GM18870 (cell line): ENCODE data around the gene GALNT16.

Experiments used
- ATAC-seq: cut with Tn5 transposase; IDR thresholded peaks from one replicate; pipeline ENCODE4 v1.9.1; 2021; ENCODE audit warnings: moderate library complexity; ENCODE audit not compliant: unreplicated experiment

The GALNT16 gene

GRCh38 chr14:69399750-69400149, 139.8 kb downstream of the GALNT16 start:
- no peak for ATAC-seq

DNA sequence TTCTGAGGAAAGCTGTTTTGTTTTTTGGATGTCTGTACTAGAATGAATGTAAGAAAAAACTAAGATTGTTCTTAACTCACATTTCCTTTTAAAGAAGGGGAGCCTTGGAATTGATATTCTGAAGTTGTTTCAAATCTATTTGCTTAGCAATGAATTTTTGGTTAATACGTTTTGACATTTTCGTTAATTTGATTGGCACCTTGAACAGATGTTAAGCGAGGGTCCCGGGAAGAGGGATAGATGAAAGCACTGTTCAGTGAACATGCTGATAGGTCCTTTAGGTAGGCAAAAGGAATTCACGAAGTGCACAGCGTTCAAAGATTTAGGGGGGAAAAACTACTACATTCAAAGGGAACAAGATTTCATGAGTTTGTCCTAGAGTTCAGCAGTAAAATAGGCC, 140.2 kb downstream of the GALNT16 start:
- ATAC-seq: no peak

DNA sequence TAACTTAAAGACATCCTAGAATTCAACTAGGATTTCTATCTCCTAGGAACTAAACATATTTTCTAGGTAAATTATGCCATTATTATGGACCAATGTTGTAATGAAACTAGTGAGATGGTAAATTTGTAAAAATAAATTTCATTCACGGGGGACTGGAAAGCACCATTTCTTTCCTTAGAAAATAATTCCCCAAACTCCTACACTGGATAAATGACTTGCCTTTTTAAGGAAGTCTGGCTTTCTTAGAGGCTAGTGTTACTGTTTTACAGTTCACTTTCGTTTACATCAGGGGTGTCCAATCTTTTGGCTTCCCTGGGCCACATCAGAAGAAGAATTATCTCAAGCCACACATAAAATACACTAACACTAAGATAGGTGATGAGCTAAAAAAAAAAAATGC, 141.9 kb downstream of the GALNT16 start:
- ATAC-seq: no peak

DNA sequence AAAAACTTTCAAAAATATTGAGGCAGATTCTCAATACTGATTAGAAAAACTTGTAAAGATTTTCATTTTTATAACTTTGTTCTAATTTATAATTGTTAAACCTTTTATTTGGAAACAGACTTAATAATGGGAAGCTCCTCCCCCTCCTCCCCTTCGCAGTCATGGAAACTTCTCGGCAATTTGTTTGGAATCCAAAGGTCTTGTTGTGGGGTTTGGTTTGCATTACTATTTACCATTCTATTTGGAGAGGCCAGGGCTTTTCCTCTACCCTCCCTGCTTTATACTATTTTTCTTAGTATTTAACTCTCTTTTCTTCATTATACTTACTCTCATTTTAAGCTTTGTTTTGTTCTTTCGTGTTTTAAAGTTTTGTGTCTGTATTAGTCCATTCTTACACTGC, 144.5 kb downstream of the GALNT16 start:
- ATAC-seq: no peak

GRCh38 chr14:69404883-69405282, 144.9 kb downstream of the GALNT16 start:
- no peak for ATAC-seq

DNA sequence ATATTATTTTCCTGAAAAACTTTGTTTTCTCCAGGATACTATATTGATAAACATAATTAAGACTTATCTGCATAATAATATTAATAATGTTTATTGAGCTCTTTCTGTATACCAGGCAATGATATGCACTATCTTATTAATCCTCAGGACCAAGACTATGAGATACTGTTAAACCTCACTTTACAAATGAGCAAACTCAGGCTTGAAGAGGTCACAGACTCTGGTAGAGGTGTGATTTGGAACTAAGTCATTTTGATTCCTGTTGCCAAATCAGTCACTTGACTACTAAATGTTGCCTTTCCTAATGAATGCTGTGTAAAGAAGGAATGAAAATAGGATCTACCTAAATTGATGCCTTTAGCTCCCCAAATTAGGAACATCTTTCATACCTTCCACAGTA, 145.8 kb downstream of the GALNT16 start:
- ATAC-seq: no peak
